ENCODE data around the gene RUNX1.

- no peak for TF ChIP-seq CTCF (IDR thresholded peaks at IDR 0.05)
- TF ChIP-seq EP300 (IDR thresholded peaks at IDR 0.05): no peak
- no peak for TF ChIP-seq POLR2A (IDR thresholded peaks at IDR 0.05)
Measured at GRCh38 chr21:34783815-34784214, 265.3 kb downstream of the RUNX1 start.
